PC-9 (cell line): ENCODE measurements around the gene FRMD4B.

ENCODE experiments used
- EZH2 ChIP-seq: fragments of 200-600 bp; sonication (generic); IDR thresholded peaks from 2 replicates; pipeline ENCODE4 v1.8.0; 2017; ENCODE audit warnings: antibody characterized with exemption, low read depth
- TF ChIP-seq, protein P1 (sequence below): fragments of 200-600 bp; sonication (generic); conservative IDR thresholded peaks from 2 replicates; pipeline ENCODE4 v1.6.1; 2017; ENCODE audit warnings: mixed run types, antibody characterized with exemption, mild to moderate bottlenecking, moderate library complexity

DNA sequence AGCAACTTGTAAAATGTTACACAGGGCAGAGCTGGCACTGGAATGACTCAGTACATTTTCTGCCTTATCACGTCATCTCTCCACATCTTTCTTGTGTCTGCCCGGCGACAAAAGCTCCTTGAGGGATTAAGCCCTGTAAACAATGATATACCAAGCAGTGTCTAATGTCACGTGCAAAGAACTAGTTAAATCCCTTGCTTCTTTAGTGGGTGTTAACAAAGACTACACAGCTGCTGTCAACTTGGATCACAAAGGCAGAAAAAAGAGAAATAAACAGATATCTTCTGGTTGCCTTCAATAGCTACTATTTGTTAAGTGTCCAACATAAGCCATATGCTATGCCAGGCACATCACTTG, 48.1 kb upstream of the FRMD4B start:
- TF ChIP-seq, protein P1, sequence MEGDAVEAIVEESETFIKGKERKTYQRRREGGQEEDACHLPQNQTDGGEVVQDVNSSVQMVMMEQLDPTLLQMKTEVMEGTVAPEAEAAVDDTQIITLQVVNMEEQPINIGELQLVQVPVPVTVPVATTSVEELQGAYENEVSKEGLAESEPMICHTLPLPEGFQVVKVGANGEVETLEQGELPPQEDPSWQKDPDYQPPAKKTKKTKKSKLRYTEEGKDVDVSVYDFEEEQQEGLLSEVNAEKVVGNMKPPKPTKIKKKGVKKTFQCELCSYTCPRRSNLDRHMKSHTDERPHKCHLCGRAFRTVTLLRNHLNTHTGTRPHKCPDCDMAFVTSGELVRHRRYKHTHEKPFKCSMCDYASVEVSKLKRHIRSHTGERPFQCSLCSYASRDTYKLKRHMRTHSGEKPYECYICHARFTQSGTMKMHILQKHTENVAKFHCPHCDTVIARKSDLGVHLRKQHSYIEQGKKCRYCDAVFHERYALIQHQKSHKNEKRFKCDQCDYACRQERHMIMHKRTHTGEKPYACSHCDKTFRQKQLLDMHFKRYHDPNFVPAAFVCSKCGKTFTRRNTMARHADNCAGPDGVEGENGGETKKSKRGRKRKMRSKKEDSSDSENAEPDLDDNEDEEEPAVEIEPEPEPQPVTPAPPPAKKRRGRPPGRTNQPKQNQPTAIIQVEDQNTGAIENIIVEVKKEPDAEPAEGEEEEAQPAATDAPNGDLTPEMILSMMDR = no peak
- TF ChIP-seq EZH2 = no peak
